WTC11 (cell line): ENCODE results near the gene NR2F2. TPM values are rescaled to one million over a fixed set of nuclear protein-coding genes. Genes with fewer than 3 reads are reported as not detected.

ENCODE experiments used
- ATAC-seq: fragments of 200-7000 bp; cut with Tn5 transposase; 2 replicates; pipeline ENCODE4 v1.10.0; 2021; ENCODE audit warnings: mild to moderate bottlenecking, moderate library complexity
- CTCF ChIA-PET: fragments of 300-600 bp; sonication (Branson Sonifier 250); formaldehyde crosslinking; loops from one replicate; lab custom pipeline; 2021; ENCODE audit warnings: antibody characterized with exemption; lab: Charles Lee
- POLR2A ChIA-PET: fragments of 350-600 bp; sonication (Branson Sonifier 250); formaldehyde crosslinking; loops from one replicate; lab custom pipeline; 2021; ENCODE audit warnings: antibody characterized with exemption; lab: Charles Lee
- DNase-seq: peaks from one replicate; pipeline ENCODE4 v3.0.0; 2021; ENCODE audit warnings: low spot score
- H3K27ac Mint-ChIP-seq: 2 replicates; pipeline ENCODE4 v1.8.0; 2021; ENCODE audit warnings: mixed read lengths
- H3K27me3 Mint-ChIP-seq: 2 replicates; pipeline ENCODE4 v1.8.0; 2021; ENCODE audit warnings: low read depth, mild to moderate bottlenecking, moderate library complexity, mixed read lengths
- H3K36me3 Mint-ChIP-seq: 2 replicates; pipeline ENCODE4 v1.8.0; 2021; ENCODE audit warnings: mixed read lengths
- H3K4me1 Mint-ChIP-seq: 2 replicates; pipeline ENCODE4 v1.8.0; 2022; ENCODE audit warnings: mixed read lengths
- H3K4me3 Mint-ChIP-seq: 2 replicates; pipeline ENCODE4 v1.8.0; 2021; ENCODE audit warnings: mild to moderate bottlenecking, moderate library complexity, mixed read lengths
- H3K9me3 Mint-ChIP-seq: 2 replicates; pipeline ENCODE4 v1.8.0; 2021; ENCODE audit warnings: mixed read lengths
- CREB1 ChIP-seq: sonication (generic); formaldehyde crosslinking; IDR thresholded peaks from 2 replicates; pipeline ENCODE4 v1.8.0; 2023; ENCODE audit warnings: mild to moderate bottlenecking, missing genetic modification reagents
- ESRRA ChIP-seq: sonication (generic); formaldehyde crosslinking; IDR thresholded peaks from 2 replicates; pipeline ENCODE4 v1.8.1; 2022; ENCODE audit warnings: mild to moderate bottlenecking, missing genetic modification reagents, borderline replicate concordance
- ETV6 ChIP-seq: sonication (generic); formaldehyde crosslinking; IDR thresholded peaks from 2 replicates; pipeline ENCODE4 v1.8.1; 2022; ENCODE audit warnings: mild to moderate bottlenecking, missing genetic modification reagents
- GTF2I ChIP-seq: fragments of 250-450 bp; sonication (Bioruptor Pico); conservative IDR thresholded peaks from 2 replicates; pipeline ENCODE4 v1.4.0; 2021; ENCODE audit warnings: mild to moderate bottlenecking
- NR1H2 ChIP-seq: sonication (generic); formaldehyde crosslinking; IDR thresholded peaks from 2 replicates; pipeline ENCODE4 v1.9.0; 2021; ENCODE audit warnings: mild to moderate bottlenecking, moderate library complexity, missing genetic modification reagents
- NR2C2 ChIP-seq: sonication (generic); formaldehyde crosslinking; IDR thresholded peaks from 2 replicates; pipeline ENCODE4 v1.8.0; 2022; ENCODE audit warnings: mild to moderate bottlenecking, missing genetic modification reagents
- SMAD3 ChIP-seq: sonication (generic); formaldehyde crosslinking; IDR thresholded peaks from 2 replicates; pipeline ENCODE4 v1.8.0; 2022; ENCODE audit warnings: missing genetic modification reagents, mild to moderate bottlenecking, borderline replicate concordance
- TCF7 ChIP-seq: sonication (generic); formaldehyde crosslinking; IDR thresholded peaks from 2 replicates; pipeline ENCODE4 v1.8.0; 2022; ENCODE audit warnings: mild to moderate bottlenecking, low read depth, missing genetic modification reagents, moderate library complexity
- ZNF396 ChIP-seq: fragments of 250-450 bp; sonication (Bioruptor Pico); IDR thresholded peaks from 2 replicates; pipeline ENCODE4 v1.8.0; 2021; ENCODE audit warnings: mild to moderate bottlenecking, moderate library complexity, borderline replicate concordance
- ZNF416 ChIP-seq: fragments of 250-450 bp; sonication (Bioruptor Pico); IDR thresholded peaks from 2 replicates; pipeline ENCODE4 v1.9.0; 2021; ENCODE audit warnings: mild to moderate bottlenecking, inconsistent platforms
- total RNA-seq: library from RNA; stranded (reverse); gene quantifications from 3 replicates; pipeline ENCODE4 v1.2.3, GENCODE V29; 2021
- TF ChIP-seq, protein P1 (sequence below): fragments of 200-600 bp; IDR thresholded peaks from 2 replicates; pipeline ENCODE4 v1.8.0; 2022; ENCODE audit warnings: antibody characterized with exemption
- TF ChIP-seq, protein P2 (sequence below): fragments of 250-450 bp; sonication (Bioruptor Pico); IDR thresholded peaks from 2 replicates; pipeline ENCODE4 v1.8.0; 2021; ENCODE audit warnings: mild to moderate bottlenecking
- TF ChIP-seq, protein P3 (sequence below): fragments of 250-450 bp; sonication (Bioruptor Pico); IDR thresholded peaks from 2 replicates; pipeline ENCODE4 v1.9.0; 2021; ENCODE audit warnings: mild to moderate bottlenecking, borderline replicate concordance
- TF ChIP-seq, protein P4 (sequence below): sonication (generic); formaldehyde crosslinking; IDR thresholded peaks from 2 replicates; pipeline ENCODE4 v1.8.0; 2023; ENCODE audit warnings: missing genetic modification reagents
- TF ChIP-seq, protein P5 (sequence below): sonication (generic); formaldehyde crosslinking; IDR thresholded peaks from 2 replicates; pipeline ENCODE4 v1.8.0; 2022; ENCODE audit warnings: missing genetic modification reagents
- TF ChIP-seq, protein P6 (sequence below): sonication (generic); formaldehyde crosslinking; IDR thresholded peaks from 2 replicates; pipeline ENCODE4 v1.8.0; 2023; ENCODE audit warnings: mild to moderate bottlenecking, missing genetic modification reagents
- TF ChIP-seq, protein P7 (sequence below): sonication (generic); formaldehyde crosslinking; IDR thresholded peaks from 2 replicates; pipeline ENCODE4 v1.8.1; 2023; ENCODE audit warnings: mild to moderate bottlenecking, missing genetic modification reagents
- TF ChIP-seq, protein P8 (sequence below): sonication (generic); formaldehyde crosslinking; IDR thresholded peaks from 2 replicates; pipeline ENCODE4 v1.8.1; 2023; ENCODE audit warnings: mild to moderate bottlenecking, missing genetic modification reagents

NR2F2 gene
- total RNA-seq, 1 experiment from 2014 or later, result 0.57 TPM

DNA sequence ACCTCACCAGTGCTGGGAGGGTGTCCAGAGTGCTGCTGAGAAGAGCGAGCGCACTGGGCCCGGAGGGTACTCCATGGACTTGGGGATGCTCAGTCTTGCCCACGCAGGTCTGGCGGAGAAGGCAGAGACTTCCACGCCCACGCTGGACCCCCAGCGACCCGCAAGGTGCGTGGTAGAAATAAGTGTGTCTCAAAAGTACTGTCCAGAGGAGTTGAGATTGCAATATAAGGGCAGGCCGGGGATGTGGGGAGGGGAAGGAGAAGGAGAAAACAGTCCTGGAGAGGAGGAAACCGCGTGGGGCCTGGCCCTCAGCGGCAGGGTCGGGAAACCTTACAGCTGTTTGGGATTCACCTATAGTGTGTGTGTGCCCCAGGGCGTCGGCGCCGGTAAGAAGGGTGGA lies 38.9 kb downstream of the NR2F2 start:
- ChIA-PET CTCF (interaction anchor here (1.5 to 2.4 kb wide), 3 partner anchors 8 to 42 kb away, joined by 7 to 11 read pairs (median 9); no protein-coding TSS in a partner anchor), POLR2A (interaction anchor here (0.7 kb wide), 1 partner anchor 1980 kb away, joined by 6 read pairs; no protein-coding TSS in a partner anchor)
- H3K36me3 Mint-ChIP-seq, result no peaks in the 10 kb centered on the region
- TF ChIP-seq, protein P1, sequence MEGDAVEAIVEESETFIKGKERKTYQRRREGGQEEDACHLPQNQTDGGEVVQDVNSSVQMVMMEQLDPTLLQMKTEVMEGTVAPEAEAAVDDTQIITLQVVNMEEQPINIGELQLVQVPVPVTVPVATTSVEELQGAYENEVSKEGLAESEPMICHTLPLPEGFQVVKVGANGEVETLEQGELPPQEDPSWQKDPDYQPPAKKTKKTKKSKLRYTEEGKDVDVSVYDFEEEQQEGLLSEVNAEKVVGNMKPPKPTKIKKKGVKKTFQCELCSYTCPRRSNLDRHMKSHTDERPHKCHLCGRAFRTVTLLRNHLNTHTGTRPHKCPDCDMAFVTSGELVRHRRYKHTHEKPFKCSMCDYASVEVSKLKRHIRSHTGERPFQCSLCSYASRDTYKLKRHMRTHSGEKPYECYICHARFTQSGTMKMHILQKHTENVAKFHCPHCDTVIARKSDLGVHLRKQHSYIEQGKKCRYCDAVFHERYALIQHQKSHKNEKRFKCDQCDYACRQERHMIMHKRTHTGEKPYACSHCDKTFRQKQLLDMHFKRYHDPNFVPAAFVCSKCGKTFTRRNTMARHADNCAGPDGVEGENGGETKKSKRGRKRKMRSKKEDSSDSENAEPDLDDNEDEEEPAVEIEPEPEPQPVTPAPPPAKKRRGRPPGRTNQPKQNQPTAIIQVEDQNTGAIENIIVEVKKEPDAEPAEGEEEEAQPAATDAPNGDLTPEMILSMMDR, result no peak
- TF ChIP-seq ESRRA (CRISPR knock-in tag) (no peak), SMAD3 (no peak), ZNF416 (CRISPR knock-in tag) (no peak), CREB1 (CRISPR knock-in tag) (no peak), GTF2I (no peak), TCF7 (no peak), ZNF396 (CRISPR knock-in tag) (no peak), ETV6 (CRISPR knock-in tag) (no peak), NR1H2 (CRISPR knock-in tag) (no peak), NR2C2 (CRISPR knock-in tag) (no peak)
- TF ChIP-seq, protein P2, sequence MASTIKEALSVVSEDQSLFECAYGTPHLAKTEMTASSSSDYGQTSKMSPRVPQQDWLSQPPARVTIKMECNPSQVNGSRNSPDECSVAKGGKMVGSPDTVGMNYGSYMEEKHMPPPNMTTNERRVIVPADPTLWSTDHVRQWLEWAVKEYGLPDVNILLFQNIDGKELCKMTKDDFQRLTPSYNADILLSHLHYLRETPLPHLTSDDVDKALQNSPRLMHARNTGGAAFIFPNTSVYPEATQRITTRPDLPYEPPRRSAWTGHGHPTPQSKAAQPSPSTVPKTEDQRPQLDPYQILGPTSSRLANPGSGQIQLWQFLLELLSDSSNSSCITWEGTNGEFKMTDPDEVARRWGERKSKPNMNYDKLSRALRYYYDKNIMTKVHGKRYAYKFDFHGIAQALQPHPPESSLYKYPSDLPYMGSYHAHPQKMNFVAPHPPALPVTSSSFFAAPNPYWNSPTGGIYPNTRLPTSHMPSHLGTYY, result no peak
- TF ChIP-seq, protein P3, sequence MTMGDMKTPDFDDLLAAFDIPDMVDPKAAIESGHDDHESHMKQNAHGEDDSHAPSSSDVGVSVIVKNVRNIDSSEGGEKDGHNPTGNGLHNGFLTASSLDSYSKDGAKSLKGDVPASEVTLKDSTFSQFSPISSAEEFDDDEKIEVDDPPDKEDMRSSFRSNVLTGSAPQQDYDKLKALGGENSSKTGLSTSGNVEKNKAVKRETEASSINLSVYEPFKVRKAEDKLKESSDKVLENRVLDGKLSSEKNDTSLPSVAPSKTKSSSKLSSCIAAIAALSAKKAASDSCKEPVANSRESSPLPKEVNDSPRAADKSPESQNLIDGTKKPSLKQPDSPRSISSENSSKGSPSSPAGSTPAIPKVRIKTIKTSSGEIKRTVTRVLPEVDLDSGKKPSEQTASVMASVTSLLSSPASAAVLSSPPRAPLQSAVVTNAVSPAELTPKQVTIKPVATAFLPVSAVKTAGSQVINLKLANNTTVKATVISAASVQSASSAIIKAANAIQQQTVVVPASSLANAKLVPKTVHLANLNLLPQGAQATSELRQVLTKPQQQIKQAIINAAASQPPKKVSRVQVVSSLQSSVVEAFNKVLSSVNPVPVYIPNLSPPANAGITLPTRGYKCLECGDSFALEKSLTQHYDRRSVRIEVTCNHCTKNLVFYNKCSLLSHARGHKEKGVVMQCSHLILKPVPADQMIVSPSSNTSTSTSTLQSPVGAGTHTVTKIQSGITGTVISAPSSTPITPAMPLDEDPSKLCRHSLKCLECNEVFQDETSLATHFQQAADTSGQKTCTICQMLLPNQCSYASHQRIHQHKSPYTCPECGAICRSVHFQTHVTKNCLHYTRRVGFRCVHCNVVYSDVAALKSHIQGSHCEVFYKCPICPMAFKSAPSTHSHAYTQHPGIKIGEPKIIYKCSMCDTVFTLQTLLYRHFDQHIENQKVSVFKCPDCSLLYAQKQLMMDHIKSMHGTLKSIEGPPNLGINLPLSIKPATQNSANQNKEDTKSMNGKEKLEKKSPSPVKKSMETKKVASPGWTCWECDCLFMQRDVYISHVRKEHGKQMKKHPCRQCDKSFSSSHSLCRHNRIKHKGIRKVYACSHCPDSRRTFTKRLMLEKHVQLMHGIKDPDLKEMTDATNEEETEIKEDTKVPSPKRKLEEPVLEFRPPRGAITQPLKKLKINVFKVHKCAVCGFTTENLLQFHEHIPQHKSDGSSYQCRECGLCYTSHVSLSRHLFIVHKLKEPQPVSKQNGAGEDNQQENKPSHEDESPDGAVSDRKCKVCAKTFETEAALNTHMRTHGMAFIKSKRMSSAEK, result no peak
- TF ChIP-seq, protein P4, sequence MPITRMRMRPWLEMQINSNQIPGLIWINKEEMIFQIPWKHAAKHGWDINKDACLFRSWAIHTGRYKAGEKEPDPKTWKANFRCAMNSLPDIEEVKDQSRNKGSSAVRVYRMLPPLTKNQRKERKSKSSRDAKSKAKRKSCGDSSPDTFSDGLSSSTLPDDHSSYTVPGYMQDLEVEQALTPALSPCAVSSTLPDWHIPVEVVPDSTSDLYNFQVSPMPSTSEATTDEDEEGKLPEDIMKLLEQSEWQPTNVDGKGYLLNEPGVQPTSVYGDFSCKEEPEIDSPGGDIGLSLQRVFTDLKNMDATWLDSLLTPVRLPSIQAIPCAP, result no peak
- TF ChIP-seq, protein P5, sequence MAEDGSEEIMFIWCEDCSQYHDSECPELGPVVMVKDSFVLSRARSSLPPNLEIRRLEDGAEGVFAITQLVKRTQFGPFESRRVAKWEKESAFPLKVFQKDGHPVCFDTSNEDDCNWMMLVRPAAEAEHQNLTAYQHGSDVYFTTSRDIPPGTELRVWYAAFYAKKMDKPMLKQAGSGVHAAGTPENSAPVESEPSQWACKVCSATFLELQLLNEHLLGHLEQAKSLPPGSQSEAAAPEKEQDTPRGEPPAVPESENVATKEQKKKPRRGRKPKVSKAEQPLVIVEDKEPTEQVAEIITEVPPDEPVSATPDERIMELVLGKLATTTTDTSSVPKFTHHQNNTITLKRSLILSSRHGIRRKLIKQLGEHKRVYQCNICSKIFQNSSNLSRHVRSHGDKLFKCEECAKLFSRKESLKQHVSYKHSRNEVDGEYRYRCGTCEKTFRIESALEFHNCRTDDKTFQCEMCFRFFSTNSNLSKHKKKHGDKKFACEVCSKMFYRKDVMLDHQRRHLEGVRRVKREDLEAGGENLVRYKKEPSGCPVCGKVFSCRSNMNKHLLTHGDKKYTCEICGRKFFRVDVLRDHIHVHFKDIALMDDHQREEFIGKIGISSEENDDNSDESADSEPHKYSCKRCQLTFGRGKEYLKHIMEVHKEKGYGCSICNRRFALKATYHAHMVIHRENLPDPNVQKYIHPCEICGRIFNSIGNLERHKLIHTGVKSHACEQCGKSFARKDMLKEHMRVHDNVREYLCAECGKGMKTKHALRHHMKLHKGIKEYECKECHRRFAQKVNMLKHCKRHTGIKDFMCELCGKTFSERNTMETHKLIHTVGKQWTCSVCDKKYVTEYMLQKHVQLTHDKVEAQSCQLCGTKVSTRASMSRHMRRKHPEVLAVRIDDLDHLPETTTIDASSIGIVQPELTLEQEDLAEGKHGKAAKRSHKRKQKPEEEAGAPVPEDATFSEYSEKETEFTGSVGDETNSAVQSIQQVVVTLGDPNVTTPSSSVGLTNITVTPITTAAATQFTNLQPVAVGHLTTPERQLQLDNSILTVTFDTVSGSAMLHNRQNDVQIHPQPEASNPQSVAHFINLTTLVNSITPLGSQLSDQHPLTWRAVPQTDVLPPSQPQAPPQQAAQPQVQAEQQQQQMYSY (CRISPR knock-in tag), result no peak
- TF ChIP-seq, protein P6, sequence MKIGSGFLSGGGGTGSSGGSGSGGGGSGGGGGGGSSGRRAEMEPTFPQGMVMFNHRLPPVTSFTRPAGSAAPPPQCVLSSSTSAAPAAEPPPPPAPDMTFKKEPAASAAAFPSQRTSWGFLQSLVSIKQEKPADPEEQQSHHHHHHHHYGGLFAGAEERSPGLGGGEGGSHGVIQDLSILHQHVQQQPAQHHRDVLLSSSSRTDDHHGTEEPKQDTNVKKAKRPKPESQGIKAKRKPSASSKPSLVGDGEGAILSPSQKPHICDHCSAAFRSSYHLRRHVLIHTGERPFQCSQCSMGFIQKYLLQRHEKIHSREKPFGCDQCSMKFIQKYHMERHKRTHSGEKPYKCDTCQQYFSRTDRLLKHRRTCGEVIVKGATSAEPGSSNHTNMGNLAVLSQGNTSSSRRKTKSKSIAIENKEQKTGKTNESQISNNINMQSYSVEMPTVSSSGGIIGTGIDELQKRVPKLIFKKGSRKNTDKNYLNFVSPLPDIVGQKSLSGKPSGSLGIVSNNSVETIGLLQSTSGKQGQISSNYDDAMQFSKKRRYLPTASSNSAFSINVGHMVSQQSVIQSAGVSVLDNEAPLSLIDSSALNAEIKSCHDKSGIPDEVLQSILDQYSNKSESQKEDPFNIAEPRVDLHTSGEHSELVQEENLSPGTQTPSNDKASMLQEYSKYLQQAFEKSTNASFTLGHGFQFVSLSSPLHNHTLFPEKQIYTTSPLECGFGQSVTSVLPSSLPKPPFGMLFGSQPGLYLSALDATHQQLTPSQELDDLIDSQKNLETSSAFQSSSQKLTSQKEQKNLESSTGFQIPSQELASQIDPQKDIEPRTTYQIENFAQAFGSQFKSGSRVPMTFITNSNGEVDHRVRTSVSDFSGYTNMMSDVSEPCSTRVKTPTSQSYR, result no peak
- TF ChIP-seq, protein P7, sequence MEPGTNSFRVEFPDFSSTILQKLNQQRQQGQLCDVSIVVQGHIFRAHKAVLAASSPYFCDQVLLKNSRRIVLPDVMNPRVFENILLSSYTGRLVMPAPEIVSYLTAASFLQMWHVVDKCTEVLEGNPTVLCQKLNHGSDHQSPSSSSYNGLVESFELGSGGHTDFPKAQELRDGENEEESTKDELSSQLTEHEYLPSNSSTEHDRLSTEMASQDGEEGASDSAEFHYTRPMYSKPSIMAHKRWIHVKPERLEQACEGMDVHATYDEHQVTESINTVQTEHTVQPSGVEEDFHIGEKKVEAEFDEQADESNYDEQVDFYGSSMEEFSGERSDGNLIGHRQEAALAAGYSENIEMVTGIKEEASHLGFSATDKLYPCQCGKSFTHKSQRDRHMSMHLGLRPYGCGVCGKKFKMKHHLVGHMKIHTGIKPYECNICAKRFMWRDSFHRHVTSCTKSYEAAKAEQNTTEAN (CRISPR knock-in tag), result no peak
- TF ChIP-seq, protein P8, sequence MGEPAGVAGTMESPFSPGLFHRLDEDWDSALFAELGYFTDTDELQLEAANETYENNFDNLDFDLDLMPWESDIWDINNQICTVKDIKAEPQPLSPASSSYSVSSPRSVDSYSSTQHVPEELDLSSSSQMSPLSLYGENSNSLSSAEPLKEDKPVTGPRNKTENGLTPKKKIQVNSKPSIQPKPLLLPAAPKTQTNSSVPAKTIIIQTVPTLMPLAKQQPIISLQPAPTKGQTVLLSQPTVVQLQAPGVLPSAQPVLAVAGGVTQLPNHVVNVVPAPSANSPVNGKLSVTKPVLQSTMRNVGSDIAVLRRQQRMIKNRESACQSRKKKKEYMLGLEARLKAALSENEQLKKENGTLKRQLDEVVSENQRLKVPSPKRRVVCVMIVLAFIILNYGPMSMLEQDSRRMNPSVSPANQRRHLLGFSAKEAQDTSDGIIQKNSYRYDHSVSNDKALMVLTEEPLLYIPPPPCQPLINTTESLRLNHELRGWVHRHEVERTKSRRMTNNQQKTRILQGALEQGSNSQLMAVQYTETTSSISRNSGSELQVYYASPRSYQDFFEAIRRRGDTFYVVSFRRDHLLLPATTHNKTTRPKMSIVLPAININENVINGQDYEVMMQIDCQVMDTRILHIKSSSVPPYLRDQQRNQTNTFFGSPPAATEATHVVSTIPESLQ (CRISPR knock-in tag), result no peak
- H3K27me3 Mint-ChIP-seq, result no peaks in the 10 kb centered on the region; the same call in 1 of the 2 replicates
- no peaks in the 10 kb centered on the region for H3K9me3 Mint-ChIP-seq
- H3K27ac Mint-ChIP-seq, result no peak overlapping the region
- no peak overlapping the region; the same call in 1 of the 2 replicates for H3K4me3 Mint-ChIP-seq
- peaks cover 40% of the 10 kb centered on the region for H3K4me1 Mint-ChIP-seq
- ATAC-seq (no peak), DNase-seq (no peak)
